C1 segment of cervical spinal cord (tissue), 14 donors: ENCODE results near the gene TMTC1.

Experiments used
- DNase-seq, 14 donors: peaks; one replicate each; lab custom pipeline; 2025; lab: John Stamatoyannopoulos, UW

Gene TMTC1

DNA sequence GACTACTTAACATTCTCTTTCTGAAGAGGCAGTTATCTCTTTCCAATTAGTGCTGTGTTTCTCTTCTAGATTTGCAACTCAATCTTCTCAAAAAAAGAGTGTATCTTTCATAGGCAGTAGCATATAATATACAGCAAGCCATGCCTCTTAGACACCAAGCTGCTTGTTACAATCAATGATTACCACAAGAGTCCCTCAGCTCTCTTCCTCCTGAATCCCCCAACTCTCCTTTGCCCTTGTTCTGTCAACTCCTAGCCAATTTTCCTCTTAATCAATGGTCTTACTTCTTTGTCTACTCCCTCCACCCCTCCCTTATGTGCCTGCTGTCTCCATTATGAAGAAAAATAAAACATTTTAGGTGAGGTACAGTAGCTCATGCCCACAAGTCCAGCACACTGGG is 2.6 kb downstream of the TMTC1 start:
- DNase-seq, result no peak

DNA sequence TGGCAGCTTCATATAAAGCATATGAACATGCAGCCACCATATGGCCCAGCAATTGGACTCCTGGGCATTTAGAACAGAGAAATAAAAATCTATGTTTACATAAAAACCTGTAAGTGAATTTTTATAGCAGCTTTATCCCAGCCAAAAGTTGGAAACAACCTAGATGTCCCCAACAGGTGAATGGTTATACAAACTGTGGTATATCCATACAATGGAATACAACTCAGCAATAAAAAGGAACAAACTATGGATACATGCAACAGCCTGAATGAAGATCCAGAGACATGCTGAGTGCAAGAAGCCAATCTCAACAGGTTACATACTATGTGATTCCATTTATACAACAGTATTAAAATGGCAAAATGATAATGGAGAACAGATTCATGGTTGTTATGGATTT is 3.7 kb downstream of the TMTC1 start:
- no peak for DNase-seq

DNA sequence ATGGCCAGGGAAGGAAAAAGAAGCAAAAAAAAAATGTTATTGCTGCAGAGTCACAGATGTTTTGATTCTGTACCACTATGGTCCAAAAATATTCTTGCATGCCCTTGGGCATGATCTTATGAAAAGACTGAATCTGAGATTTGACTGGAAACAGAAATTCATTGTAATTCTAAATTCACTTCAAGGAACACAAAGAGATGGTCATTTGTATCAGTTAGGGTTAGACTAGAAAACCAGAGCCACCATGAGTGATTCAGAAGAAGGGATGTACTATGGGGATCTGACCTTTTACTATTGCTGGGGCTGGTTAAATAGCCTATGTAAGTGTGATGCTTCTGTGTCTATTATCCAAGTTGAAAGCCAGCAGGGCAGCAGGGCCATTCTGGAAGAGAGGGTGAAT is 5.2 kb downstream of the TMTC1 start:
- no peak for DNase-seq

DNA sequence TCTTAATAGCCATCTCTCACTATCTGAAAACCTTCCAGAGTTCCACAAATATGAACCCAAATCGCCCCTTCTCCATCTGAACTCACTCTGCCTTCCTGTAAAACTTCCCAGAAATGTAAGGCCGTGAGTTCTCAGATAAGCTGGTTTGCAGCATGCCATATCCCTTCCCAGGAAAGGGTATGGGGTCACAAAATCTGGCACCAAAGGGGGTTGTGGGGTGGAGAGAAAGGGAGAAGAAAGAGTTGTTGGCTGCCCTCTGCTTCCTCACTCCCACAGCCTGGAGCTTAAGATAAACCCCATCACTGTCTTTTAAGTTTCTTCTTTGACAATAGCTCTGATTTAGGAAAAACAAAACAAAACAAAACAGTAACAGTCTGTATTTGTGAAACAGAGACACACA is 10.7 kb downstream of the TMTC1 start:
- DNase-seq, result no peak

DNA sequence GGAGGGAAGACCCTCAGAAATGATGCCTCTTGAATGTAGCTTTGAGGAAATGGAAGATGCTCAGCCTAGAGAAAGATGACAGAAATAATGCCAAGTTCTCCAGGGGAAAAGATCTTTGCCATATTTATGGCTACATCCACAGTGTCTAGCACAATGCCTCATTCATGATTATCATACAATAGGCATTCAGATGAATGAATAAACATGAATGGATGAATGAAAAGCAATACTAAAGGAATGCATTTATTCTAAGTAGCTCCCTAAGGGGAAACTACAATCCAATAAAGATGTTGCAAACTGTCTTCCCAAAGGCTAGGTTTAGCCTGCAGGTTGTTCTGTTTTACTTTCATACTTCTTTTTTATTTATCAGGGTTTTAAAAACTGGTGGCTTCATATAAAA is 12.0 kb downstream of the TMTC1 start:
- no peak for DNase-seq

DNA sequence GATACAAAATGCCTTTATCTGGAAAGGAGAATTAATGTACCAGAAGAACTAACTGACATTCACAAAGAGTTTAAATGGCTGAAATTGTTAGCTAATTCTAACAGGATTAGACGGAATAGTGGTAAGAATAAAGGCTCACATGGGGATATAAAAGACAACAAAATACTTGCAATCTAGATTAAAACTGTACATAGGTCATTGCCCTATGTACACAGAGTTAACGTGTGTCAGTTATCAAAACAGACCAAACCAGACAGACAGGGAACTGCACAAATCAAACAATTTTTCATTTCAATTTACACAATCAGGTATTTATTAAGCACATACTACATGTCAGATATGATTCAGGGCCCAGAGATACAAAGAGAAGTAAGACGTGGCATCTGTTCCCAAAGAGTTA is 12.6 kb downstream of the TMTC1 start:
- DNase-seq, result no peak

DNA sequence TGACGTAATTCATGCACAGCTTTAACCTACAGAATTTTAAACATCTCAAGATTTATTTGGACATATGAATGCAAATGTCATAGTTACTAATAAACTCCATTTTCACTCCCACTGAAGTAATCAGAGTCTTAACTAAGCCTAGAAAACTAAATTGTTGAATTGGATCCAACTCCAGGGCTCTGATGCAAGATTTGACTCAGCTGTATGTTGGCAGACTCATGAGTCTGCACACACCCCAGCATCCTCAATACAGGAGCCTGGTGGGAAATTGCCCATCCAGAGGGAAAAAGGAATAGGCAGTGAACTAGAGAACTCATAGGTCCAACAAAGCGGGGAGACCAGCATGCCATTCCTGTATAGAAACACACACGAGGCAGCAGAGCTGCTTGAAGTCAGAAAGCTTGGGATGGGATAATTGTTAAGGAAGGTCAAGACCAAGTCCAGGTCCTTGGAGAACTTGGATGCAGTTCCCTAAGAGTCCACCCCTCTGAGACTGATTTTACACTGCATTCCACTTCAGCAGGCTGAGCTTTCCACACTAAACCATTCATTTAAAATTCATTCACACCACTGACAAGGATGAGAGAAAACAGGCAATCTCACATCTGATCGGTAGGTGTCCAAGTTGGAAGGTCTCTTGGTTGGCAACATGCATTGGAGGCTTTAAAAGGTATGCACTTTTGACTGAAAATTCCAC is 14.4 kb downstream of the TMTC1 start:
- DNase-seq, result peak in 1 of 14 donors; percentile 1

DNA sequence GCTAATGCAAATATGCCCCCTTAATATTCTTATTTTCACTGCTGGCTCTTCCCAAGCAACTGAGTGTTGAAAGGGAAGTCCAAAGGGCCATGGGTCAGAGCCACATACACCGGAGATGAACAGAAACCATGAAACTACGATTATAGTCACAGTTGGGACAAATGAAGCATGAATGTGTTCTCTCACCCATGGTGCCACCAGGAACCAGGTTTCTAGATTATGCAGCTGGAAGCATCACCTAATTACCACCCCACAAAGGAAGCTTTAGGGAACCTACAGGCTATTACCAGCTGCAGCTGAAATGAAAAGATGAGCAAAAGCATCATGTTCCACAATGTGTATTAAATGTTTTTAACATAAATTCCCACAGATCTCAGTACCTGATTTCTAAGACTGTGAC is 15.4 kb downstream of the TMTC1 start:
- DNase-seq, result no peak

DNA sequence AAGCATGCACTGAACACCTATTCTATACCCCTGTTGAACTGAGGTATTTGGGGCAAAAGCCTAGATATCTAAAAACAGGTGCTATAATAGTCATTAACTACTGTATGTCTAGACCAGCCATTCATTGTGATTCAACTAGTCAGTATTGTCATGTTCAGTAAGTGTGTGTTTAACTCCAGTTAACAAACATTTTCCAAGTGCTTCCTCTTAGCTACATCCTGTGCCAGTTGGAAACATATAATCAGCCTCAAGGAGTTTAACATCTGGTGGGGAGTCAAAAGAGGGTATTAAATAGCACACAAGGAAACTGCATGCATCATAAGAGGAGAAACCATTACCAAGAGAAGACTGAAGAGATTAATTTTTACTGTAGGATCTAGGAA is 20.4 kb downstream of the TMTC1 start:
- no peak for DNase-seq

DNA sequence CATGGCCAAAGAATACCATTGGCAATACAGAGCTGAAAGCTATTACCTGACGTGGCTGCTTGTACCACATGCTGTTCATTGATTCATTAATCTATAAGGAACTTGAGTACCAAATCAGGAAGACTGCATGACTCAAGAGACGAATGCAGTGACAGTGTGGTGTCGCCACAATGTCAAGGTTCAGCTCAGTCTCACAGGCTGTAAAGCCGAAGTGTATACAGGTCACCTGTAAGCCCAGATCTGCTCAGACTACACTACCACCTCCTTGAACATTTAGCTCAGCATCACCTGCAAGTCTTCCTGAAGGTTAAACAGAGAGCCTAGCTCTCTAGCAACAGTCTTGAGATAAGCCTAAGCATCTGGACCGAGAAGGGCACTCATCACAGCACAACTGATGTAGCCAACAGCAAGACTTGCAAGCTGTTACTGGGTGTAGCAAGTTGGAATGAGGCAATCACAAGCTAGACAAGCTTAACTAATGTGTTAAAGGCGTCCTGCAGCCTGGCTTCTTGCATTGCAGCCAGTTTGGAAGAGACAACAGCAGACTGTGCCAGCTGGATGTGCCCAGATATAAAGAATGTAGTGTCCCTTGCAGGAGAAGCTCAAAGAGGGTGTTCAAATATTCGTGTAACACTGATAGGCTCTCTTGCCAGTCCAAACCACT is 21.0 kb downstream of the TMTC1 start:
- peak in 4 of 14 donors; percentile 1 to 32 (median 9) for DNase-seq

DNA sequence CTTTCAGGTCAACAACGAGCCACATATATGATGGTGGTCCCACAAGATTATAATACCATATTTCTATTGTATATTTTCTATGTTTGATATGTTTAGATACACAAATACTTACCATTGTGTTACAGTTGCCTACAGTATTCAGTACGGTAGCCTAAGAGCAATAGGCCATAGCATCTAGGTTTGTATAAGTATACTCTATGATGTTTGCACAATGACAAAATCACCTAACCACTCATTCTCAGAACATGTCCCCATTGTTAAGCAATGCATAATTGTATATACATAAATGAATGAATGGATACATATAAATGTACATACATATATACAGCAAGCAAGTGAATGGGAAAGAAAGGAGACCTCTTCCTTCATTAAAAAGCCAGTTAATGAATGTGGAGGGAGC is 23.8 kb downstream of the TMTC1 start:
- no peak for DNase-seq

- DNase-seq, result no peak
Measured at GRCh38 chr12:29756741-29757390, 26.9 kb downstream of the TMTC1 start.

GRCh38 chr12:29754235-29755189 is 29.2 kb downstream of the TMTC1 start:
- DNase-seq, result no peak

DNA sequence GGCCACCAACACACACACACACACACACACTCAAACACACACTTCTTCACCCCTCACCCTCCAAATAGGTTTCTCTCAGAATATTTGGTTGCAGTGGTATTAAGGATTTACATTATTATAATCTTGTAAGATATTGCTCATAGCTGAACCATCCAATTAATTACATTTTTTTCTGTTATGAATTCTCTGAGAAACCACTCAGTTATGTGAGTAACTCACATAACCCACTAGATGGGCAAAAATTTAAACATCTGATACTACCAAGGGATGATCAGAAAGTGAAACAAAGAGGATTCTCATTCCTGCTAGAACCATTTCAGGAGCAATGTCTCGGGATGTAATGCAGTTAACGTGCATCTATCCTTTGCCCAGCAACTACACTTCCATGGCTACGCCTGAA is 31.6 kb downstream of the TMTC1 start:
- DNase-seq, result no peak

- DNase-seq, result no peak
Measured at GRCh38 chr12:29751676-29752075, 32.1 kb downstream of the TMTC1 start.

DNA sequence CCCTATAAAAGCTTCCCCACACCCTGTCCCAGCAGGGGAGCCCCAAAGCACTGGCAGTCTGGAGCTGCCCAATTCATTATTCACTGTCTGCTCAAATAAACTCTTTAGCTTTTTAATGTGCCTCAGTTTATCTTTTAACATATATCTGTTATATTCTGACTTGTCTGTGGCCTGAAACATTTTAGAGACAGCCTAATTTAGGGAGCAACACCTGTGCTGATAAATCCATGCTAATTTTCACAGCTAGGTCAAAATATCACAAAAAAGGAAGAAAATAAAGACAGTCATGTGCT is 32.9 kb downstream of the TMTC1 start:
- DNase-seq, result no peak

DNA sequence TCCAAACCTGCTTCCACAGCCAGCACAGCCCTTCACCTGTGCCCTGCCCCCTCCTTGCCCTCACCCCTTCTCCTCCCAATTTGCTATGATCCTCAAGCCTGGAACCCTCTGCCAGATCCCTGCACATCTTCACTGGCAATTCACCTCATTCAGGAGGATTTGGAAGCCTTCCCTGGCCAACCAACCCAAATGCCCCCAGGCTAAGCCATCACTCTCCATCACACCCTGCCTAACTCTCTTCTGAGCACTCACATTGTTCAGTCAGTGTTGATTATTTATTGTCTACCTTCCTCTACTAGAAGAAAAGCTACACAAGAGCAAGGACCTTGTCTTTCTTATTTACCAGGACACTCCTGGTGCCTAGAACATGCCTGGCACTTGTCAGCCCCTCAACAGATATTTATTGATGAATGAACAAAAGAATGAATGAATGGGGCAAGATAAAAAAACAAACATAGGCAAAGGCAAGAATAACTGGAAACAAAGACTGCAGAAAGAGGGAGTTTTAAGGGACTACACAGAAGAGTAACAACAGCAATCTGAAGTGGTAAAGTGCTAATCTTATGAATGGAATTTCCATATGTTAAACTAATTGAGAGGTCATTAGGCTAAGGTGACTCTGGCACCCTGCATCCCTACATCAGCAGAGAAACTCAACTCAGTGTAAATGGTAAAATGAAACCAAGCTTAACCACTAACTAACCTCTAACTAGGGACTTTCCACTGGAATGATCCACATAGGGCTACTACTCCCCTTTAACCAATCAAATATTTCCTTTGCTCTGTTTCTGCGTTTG is 33.4 kb downstream of the TMTC1 start:
- no peak for DNase-seq

DNA sequence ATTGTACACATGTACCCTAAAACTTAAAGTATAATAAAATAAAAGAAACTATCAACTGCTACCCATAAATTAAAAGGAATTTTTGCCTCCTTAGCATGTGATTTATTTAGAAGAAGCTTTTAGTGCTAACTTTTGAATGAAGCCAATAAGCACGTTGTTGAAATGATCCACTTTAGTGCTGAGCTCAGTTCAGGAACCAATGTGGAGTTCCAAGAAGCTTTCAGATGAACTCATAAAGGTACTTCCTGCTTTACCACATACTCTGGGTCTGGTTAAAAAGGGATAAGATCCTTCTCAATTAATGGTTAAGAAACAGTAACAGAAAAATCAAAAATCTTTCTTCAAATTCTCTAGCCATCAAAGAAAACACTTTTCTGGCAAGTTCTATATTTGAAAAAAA is 39.4 kb downstream of the TMTC1 start:
- DNase-seq, result no peak

DNA sequence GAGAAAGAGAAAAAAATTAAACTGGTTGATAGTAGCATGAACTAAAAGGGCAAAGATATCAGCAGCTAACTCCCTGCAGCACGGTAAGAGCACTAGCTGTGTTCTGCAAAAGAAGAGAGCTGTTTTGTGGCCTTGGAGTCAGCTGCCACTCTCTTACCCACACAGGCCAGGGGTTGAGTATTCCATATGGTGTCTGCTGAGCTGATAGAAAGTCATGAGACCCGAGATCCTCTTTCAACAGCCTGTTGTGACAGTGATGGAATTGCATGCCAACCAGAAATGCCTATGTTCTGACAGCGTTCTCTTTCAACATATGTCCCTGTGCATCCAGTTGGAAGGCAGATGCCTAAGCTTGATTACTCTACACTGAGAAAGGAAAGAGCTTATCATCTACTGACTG is 39.9 kb downstream of the TMTC1 start:
- no peak for DNase-seq

DNA sequence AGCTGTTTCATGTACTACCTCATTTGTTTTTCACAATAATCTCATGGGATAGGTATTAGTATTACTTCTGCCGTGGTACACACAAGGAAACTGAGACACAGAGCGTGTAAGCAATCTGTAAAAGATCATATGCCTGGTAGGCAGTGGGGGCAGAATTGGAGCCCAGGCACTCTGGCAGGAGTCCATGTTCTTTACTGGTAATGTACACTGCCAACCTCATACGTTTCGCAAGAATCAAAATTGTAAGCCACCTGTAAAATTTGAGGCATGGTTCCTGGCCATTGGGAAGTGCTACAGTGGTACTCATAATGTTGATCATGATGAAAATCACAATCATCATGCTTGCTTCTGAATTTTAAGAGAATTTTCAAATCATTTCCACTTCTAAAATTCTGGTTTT is 40.7 kb downstream of the TMTC1 start:
- no peak for DNase-seq

DNA sequence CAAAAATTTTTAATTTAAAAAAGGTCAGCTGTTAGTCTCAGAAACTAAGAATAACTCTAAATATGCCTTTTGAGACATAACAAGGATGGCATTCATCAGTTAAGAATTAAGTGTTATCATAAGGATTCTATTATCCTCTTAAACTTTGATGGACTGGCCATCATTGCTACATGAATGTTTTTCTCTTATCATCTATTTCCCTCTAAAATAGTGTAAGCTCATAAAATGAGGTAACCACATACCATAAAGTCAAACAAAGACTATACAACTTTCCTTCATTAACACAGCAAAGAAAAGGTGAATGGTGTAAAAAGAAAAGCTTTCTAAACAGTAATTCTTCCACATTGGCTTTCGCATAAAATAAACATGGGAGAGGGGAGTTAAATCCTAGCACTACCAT is 41.1 kb downstream of the TMTC1 start:
- no peak for DNase-seq
